ENCODE measurements around the gene GLUD1.
A peak's percentile ranks its signal among the peaks of the same experiment; 100 is the strongest.
"Not testable (repeated sequence)": the region's sequence is repeated elsewhere in the genome, so short reads cannot be mapped to it uniquely, and the experiment has no call there.

GLUD1 gene

DNA sequence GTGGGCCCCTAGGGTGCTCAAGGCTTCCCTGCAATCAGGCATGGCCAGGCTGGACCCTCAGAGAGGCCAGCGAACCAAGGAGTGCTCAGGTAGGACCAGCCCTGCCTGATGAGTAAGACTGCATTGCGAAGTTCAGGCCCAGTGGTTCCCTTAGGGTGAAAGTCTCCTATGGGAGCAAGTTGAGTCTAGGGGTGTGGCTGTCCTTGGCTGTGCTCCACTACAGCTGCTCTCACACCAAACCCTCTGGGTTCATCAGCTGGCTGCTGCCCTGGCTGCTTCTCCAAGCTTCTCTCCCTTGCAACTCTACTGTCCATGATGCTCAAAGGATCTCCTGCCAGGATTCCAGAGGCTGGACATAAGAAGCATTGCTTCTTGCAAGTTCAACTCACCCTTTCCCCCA lies 55.9 kb downstream of the GLUD1 start:
- DNase-seq = no peak

DNA sequence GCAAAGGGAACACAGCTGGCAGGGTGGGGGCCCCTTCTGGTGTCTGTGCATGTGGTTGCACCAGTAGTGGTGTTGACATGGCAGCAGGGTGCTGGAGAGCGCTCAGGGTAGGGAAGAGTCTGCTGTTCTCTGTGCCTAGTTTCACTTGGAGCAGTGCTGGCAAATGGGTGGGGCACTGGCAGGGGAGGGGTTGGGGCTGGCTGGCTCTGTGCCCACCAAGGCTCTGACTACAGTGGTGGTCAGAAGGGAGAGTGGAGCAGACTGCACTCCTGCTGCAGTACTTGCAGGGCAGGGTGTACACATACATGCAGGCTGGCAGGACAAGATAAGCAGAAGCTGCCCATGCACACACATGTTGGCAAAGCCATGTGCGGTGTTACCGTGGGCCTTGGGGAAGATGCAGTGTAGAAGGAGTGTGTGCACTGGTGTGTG lies 56.3 kb downstream of the GLUD1 start:
- DNase-seq = no peak

DNA sequence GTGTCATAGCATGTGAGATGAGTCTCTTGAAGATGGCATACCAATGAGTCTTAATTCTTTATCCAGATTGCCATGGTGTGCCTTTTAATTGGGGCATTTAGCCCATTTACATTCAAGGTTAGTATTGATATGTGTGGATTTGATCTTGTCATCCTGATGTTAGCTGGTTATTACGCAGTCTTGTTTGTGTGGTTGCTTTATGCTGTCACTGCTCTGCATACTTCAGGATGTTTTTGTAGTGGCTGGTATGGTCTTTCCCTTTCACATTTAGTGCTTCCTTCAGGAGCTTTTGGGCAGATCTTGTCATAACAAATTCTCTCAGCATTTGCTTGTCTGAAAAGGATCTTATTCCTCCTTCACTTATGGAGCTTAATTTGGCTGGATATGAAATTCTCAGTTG lies 58.0 kb downstream of the GLUD1 start:
- no peak for DNase-seq

DNA sequence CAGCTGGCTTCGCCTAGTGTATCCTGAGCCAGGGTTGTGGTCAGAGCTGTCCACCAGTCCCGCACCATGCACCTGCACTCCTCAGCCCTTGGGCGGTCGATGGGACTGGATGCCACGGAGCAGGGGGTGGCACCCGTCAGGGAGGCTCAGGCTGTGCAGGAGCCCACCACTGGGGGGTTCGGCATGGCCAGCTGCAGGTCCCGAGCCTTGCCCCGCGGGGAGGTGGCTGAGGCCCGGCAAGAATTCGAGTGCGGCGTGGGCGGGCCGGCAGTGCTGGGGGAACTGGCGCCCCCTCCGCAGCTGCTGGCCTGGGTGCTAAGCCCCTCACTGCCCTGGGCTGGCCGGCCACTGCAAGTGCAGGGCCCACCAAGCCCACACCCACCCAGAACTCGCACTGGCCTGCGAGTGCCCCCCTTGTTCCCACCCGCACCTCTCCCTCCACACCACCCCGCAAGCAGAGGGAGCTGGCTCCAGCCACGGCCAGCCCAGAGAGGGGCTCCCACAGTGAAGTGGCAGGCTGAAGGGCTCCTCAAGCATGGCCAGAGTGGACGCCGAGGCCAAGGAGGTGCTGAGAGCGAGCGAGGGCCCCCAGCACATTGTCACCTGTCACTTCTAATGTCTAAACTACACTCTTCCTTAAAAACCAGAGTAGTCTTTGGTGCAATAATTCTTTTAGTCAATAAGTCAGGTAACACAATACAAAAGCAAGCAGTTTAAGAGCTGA lies 63.6 kb downstream of the GLUD1 start:
- no peak for DNase-seq

DNA sequence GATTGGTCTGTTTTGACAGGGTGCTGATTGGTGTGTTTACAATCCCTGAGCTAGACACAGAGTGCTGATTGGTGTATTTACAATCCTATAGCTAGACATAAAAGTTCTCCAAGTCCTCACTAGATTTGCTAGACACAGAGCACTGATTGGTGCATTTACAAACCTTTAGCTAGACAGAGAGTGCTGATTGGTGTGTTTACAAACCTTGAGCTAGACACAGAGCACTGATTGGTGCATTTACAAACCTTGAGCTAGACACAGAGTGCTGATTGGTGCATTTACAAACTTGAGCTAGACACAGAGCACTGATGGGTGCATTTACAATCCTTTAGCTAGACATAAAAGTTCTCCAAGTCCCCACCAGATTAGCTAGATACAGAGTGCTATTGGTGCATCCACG lies 64.2 kb downstream of the GLUD1 start:
- not testable (repeated sequence) for DNase-seq

DNA sequence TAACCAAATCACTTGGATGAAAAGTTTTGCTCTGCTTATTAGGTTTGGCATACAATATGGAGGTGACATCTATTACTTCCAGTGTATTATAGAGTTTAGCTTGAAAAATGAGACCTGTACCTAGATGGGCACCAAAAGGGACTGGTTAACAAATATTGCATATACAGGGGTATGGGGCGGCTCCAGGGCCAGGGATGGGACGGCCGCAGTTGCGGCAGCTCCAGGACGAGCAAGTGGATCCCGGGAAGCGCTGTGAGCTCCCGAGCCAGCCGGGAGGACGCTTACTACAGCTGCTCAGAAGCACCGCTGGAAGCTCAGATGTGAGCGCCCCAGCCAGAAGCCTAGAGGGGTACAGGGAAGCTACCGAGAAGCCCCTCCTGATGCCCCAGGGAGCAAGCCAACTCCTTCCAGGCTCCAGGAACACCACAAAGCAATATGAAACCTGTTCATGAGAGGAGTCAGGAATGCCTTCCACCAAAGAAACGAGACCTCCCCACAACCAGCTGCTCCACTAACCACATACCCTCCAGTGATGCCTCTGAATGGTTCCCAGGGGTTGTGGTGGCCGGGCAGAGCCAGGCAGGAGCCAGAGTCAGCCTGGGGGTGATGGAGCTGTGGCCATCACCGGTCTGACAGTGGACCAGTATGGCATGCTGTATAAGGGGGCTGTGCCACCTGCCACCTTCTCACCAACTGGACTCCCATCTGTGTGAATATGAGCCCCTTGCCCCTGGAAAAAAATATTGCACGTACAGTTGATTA lies 67.7 kb downstream of the GLUD1 start:
- DNase-seq = not testable (repeated sequence)

DNA sequence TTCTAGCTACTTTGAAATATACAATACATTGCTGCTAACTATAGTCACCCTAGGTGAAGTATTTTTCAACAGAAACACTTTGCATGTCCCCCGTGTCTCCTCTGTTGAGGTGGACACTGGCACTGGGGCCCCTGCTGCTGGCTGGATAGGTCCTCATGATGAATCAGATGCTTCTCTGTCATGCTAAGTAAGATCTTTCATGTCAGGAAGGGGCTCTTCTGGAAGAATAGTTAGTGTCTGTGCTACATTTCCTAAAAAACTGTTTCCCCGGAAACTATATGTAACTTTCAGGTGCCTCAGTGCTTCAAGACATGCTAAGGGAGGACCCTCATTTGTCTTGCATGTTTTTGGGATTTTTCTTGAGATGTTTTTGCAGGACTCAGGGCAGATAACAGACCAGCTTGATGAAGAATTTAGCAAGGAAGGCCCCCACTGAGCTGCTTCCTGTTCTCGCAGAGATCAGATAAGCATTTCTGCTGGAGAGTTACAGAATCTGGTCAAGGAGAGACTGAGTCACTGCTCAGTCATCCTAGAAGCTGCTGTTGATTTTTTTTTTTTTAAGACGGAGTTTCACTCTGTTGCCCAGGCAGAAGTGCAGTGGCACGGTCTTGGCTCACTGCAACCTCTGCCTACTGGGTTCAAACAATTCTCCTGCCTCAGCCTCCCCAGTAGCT lies 69.2 kb downstream of the GLUD1 start:
- DNase-seq = peak; percentile 81

DNA sequence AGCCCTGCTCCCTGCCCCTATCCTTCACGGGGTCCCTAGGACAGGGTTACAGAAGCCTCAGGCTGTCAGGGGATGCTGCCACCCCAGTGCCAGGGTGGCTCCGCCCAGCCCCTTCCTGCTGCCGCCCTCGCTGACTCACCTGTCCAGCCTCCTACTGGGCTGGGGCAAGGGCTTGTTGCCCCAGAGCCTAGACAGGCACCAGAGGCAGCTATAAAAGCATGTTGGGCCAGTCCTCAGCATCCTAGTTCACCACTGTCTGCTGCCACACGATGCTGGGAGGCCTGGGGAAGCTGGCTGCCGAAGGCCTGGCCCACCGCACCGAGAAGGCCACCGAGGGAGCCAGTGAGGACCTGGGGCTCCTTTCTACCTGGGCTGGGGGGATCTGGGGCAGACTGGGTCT lies 74.6 kb downstream of the GLUD1 start, which contains the start of gene FAM25A:
TSS of gene FAM25A (plus strand) at position 239 of the 400 bp plus-strand sequence. CDS start at position 270, 31 bp downstream.
- DNase-seq = not testable (repeated sequence)

DNA sequence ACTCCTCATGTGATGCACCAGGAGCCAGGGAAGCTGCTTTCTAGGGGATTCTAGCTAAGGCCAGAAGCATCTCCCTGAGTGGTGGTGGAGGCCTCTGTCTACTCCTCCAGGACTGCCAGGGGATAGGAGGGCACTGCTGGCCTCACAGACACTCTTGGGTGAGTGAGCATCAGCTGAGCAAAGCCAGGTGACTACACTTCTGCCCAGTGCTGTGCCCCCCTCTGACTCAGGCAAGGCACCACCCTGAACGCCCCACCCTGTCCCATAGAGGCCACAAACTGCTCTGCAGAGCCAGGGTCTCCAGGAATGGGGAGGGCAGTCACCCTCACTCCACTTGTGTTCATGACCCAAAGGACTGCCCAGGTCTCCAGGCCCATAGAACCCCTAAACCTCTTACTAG lies 75.1 kb downstream of the GLUD1 start:
- DNase-seq = not testable (repeated sequence)

DNA sequence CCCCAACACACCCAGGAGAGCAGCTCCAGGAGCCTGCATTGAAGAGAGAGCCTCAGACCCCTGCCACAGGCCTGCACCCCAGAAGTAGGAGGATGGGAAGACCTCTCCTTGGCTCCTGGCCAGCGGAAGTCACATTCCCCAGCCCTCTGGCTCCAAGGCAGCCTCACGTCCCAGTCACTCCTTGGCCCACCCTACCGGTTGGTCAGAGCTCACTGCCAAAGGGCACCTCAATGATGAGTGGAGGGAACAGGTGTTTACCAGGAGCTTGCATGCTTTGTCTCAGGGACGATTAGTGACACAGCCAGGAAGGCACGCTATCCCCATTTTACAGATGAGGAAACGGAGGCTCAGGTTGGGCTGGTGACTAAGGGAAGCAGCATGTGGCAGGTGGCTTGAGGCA lies 75.6 kb downstream of the GLUD1 start:
- DNase-seq = not testable (repeated sequence)

DNA sequence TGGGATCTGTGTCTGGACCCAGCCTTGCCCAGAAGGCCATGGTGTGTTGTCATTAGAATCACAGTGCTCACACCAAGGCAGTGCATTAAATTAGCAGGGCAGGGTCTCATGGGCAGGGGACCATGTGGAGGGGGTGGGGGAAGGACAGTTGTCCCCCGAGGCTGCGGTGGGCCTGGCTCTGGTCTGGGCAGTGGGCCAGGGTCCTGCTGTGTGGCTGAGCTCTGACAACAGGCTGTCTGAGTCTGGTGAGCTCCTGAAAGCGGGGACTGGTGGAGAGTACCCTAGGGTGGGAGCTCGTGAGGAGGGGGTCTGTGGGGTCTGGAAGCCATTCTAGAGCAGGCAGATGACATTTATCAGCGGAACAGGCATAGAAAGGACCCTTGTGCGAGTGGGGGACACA lies 76.5 kb downstream of the GLUD1 start:
- DNase-seq = not testable (repeated sequence)

DNA sequence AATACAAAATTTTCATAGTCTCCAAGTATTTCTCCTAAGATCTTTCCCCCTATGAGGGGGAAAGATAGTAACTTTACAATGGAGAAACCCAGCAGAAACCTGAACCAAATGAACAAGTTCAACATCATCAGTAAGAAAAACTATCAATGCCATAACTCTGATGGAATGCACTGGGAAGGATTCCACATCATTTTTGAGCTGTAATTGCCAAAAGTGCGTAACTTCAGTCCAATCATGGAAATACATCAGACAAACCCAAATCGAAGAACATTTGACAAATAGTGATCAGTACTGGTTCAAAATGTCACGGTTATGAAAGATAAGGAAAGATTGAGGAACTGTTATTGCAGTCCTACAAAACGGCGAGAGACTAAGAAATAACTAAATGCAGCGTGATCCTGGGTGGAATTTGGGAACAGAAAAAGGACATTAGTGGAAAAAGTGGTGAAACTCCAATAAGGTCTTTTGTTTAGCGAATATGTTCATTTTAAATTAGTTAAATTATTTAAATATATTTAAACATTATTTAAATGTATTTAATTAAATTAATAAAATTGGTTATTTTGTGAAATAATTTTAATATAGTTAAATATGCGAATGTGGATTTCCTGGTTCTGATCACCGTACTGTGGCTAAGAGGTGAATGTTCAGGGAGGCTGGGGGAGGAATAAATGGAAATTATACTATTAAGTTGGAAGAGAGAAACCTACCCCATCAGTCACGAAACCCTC lies 79.5 kb downstream of the GLUD1 start:
- DNase-seq = not testable (repeated sequence)

DNA sequence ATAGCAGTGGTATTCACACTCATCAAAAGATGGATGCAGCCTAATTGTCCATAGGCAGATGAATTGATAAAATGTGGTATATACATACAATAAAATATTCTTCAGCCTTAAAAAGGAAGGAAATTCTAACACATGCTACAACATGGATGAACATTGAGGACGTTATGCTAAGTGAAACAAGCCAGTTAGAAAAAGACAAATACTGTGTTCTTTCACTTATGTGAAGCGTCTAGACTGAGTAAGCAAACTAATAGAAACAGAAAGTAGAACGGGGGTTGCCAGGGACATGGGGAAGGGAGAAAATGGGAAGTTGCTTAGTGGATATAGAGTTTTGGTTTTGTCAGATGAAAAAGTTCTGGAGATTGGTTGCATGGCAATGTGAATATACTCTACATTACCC lies 81.1 kb downstream of the GLUD1 start:
- not testable (repeated sequence) for DNase-seq

DNA sequence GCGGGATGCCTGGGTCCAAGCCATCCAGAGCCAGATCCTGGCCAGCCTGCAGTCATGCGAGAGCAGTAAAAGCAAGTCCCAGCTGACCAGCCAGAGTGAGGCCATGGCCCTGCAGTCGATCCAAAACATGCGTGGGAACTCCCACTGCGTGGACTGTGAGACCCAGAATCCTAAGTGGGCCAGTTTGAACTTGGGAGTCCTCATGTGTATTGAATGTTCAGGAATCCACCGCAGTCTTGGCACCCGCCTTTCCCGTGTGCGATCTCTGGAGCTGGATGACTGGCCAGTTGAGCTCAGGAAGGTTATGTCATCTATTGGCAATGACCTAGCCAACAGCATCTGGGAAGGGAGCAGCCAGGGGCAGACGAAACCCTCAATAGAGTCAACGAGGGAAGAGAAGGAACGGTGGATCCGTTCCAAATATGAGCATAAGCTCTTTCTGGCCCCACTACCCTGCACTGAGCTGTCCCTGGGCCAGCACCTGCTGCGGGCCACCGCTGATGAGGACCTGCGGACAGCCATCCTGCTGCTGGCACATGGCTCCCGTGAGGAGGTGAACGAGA lies 85.4 kb downstream of the GLUD1 start:
- DNase-seq = not testable (repeated sequence)

DNA sequence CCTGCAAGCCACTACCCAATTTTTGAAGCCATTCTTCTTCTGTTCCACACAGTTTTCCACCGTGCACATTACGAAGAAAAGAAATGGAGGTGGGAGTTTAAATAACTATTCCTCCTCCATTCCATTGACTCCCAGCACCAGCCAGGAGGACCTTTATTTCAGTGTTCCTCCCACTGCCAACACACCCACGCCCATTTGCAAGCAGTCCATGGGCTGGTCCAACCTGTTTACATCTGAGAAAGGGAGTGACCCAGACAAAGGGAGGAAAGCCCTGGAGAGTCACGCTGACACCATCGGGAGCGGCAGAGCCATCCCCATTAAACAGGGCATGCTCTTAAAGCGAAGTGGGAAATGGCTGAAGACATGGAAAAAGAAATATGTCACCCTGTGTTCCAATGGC lies 86.3 kb downstream of the GLUD1 start:
- not testable (repeated sequence) for DNase-seq

DNA sequence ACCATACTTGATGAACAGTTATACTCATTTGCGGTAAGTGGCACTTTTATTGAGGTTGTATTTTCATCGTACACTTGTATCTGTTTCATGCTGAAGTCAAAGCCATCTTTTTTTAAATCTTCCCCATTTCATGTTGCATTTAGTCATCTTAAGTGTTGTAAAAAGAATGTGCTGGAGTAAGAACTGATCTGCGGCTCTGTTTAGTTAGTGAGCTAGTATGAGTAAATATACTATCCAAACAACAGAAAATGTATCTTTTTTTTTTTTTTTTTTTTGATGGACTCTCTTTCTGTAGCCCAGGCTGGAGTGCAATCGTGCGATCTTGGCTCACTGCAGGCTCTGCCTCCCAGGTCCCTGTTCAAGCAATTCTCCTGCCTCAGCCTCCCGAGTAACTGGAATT lies 87.0 kb downstream of the GLUD1 start:
- not testable (repeated sequence) for DNase-seq

DNA sequence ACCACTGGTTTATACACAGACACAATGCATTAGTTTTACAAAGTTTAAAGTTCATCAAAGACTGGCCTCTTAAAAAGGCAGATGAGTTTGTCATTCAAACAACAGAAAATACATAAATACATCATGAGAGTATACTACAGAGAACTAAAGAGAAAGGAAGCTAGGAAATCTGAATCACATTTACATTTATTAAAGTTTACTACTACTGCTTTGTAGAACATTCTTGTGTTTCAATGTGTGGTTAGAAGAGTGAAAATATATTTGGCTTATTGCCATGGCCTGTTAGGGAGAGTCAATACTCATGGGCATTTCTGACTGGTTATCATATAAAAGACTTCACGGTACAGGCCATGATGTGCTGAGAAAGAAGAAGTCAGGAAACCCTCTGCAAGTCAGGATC lies 87.5 kb downstream of the GLUD1 start:
- DNase-seq = not testable (repeated sequence)

DNA sequence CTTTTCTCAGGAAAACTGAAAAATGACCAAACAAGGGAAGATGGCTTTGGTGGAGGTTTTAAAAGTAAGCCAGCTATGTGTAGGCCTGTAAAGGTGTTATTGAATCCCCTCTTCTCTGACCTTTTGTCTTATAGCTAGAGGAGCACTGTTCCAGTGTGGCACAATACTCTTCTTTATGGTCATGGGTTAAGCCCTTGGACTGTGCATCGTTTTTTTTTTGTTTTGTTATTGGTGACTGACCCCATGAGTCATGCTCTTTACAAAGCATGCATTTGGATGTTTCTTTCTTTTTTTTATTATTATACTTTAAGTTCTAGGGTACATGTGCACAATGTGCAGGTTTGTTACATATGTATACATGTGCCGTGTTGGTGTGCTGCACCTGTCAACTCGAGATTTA lies 94.2 kb downstream of the GLUD1 start:
- DNase-seq = no peak

Measured in fibroblast of skin of abdomen (primary cell).